Left renal pelvis (tissue), 4 donors: ENCODE data around the gene PRDM1. TPM values are rescaled to one million over a fixed set of nuclear protein-coding genes. Genes with fewer than 3 reads are reported as not detected.

Experiments used
- DNase-seq, 4 donors: peaks; one replicate each; pipeline ENCODE4 v3.0.0-alpha.2; 2013; ENCODE audit warnings: low read depth in 4 of 4, low spot score in 3 of 4
- polyA plus RNA-seq, 4 donors: library from polyadenylated mRNA; unstranded; fragments of 120-200 nt; gene quantifications; one replicate each; pipeline ENCODE4 v1.2.1, GENCODE V29; 2013; ENCODE audit not compliant: insufficient read length in 4 of 4

The PRDM1 gene
- polyA plus RNA-seq, 4 donors: 2.2 to 3.8 (median 3.1) TPM

- DNase-seq: no peak
Measured at GRCh38 chr6:106113256-106113959, 27.3 kb downstream of the PRDM1 start.

DNA sequence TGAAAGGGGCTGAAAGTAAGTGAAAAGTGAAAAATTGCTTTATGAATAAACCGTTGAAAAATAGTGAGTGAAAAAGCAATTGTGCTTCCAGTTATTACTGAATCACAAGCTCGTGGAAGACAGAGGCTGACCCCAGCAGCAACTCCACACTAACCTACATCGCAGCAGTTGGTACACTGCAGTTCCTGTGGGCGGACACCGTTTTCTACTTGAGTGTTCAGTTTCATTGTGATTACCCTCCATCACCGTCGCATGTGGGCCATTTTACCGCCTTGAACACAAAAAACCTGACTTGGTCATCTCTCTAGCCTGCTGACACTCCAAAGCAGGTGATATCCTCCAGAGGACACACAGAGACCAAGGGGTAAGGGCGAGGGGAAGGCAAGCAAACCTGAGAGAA, 28.4 kb downstream of the PRDM1 start:
- DNase-seq: no peak

DNA sequence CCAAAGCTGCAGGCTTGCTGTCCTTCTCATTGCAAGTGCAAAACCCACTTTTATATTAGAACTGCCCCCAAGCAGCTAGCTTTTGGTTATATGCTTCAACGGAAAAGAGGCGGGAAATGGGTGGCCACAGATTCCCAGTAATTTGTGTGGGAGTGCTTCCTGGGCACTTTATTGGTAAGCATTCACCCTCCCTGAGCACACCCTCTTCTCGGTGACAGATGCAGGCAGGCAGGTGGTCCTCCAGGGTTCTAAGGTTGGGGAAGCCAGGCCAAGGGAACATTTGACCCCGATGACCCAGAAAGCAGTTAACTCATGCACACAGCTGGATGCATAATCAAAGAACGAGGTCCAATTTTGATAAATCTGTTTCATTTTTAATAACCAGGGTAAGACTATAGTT, 29.1 kb downstream of the PRDM1 start:
- no peak for DNase-seq

DNA sequence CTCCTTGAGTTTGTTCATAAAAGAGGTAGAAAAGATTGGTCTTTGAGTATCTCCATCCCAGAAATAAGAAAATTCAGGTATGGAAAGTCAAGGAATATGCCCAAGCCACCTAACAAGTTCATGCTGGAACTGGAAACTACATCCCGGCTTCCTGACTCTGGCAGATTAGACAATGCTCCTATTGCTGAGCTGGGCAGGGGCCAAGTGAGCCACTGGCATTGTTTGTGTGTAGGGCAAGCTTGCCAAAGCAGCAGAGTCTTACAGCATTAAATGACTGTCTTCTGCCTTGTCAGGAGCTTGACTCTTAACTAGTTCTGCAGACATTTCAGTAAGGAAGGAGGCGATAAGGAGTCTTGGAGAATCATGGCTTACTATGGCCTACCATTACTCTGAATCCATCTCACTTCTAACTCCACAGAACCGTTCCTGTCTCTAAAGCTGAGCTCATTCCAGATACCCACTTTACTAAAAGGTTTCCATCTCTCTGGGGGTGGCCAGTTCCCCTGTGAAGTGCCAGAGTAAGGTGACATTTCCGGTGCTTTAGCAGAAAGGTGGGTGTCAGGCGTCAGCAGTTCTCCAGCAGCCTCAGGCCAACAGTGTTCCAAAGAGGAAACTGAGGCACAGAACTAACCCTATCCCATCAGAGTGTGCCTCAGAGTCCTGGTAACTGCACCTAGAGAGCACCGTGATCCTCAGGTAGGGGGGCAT, 30.1 kb downstream of the PRDM1 start:
- DNase-seq: no peak

DNA sequence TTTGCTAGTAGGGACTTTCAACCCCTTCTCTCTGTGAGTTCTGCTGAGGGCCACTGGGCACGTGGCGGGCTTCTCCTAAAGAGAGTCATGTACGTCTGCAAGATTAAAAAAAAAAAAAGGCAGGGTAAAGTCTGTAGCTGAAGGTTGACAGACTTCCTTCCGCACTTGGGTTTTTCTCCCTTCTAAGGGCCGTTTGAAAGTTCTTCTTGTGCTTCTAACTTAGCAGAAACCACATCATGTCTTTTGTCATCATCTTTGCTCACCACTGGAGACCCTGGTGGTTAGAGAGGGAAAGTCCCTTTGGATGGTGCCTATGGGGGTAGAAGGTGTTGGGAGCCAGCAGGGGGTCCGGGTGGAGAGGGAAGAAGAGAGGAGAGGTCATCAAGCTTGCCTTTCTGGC, 31.4 kb downstream of the PRDM1 start:
- no peak for DNase-seq

- no peak for DNase-seq
Measured at GRCh38 chr6:106118835-106119431, 32.8 kb downstream of the PRDM1 start.

GRCh38 chr6:106119546-106119945, 33.4 kb downstream of the PRDM1 start:
- no peak for DNase-seq

DNA sequence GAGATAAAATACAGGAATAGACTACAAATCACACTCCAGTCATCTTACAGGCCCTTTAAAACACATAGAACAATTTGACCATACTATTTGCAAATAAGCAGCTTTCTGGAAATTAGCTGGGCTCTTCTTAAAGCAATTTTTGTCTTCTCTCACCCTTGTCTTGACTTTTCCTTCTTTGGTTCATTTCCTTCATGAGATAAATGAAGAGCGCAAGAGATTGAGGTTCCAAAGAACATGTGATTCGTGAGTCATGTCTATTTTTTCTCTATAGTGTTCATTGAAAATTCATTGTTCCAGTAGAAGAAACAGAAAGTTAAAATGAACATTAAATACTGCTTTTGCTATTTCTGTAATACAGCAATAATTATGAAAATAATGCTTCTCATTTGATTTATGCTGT, 33.9 kb downstream of the PRDM1 start:
- DNase-seq: no peak

- no peak for DNase-seq
Measured at GRCh38 chr6:106120406-106120805, 34.3 kb downstream of the PRDM1 start.

DNA sequence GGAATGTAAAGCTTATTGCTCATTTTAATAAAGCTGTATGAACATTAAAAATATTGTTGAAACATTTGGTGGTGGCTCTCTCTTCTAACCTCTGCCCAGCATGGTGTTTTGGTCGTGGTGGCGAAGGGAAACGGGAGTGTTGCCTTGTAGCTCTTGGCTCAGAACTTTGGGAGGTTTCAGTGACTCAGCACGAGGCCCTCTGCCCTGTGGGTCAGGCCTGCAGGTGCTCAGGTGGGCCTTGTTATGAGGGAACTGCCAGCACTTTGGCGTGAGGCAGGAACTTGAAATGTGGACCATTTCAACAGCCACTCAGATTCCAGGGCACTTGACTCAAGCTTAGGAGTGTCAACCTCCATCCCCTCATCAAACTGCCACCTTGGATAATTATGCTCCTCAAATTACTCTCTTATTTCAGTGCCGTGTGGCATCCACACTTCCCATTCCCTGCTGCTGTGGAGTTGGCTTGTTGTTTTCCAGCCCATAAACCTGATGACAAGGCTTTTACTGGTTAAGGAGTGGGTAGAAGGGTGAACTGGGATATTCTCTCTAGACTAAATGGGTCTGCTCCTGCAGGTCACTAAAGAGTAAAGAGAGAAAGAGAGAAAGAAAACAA, 36.3 kb downstream of the PRDM1 start:
- peak in 1 of 4 donors; percentile 59 for DNase-seq

DNA sequence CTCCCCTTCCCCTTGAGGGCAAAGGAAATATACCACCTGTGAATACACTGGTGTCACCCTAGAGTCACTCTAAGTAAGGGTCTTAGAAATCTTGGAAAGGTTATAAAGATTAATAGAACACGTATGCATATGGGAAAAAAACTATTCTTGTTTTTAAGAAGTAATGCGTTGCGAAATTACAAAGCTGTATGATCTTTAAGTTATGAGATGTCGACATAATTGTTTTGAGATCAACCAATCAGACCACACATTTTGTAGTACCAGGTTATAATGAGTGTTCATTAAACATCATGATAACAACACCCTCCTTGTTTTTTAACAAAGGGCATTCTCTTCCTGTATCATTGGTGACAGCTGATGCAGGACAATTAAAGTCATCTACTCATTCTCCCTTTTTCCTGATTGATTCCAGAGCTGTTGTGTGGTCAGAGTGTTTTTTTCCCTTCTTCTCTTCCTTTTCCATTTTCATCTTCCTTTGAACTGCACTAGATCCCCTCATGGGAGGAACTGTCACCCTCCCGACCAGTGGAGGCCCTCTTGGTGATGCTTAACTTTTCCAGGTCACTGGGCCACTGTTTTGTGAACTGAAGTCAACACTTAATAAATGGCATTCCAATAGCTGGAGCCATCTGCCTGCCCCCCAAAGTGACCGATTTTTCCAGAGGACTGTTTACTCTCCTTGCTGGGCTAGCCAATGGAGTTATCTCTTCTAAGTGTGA, 37.0 kb downstream of the PRDM1 start:
- no peak for DNase-seq

GRCh38 chr6:106124015-106124414, 37.9 kb downstream of the PRDM1 start:
- DNase-seq: no peak

- DNase-seq: no peak
Measured at GRCh38 chr6:106124437-106125430, 38.6 kb downstream of the PRDM1 start.

- DNase-seq: no peak
Measured at GRCh38 chr6:106125925-106126435, 39.8 kb downstream of the PRDM1 start.

- no peak for DNase-seq
Measured at GRCh38 chr6:106126482-106126881, 40.3 kb downstream of the PRDM1 start.

DNA sequence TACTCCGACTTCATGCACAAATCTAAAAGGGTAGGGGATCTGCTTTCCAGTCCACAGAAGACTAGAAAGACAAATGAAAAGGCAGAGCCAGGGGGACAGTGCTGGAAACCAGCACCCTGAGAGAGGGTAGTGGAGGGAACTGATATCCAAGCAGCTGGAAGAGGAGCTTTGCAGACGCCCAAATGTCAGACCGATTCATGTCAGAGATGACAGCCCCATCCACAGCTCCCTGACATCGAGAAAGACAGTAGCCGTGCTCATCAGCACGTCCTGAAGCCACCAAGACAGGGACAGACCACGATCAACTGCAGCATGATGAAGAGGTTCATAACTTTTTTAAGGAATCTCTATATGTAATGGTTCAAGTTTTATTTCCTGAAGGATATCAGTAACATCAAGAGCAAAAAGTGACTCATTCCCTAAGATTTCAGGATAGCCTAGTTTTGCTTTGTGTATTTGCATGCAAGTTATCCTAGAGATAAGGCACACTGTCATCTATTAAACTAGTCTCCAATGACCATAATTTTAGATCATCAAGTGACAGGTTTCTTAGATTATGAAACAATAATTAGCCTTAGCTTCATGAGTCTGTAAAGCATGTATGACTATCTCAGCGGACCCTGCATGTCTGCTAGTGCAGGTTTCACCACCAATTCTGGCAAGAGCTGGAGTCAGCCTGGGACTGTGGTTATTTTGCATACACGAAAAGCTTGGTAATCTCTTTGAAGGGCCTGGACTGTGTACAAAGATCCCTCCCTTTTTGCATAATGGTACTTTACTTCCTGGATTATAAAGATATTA, 43.0 kb downstream of the PRDM1 start:
- DNase-seq: no peak

DNA sequence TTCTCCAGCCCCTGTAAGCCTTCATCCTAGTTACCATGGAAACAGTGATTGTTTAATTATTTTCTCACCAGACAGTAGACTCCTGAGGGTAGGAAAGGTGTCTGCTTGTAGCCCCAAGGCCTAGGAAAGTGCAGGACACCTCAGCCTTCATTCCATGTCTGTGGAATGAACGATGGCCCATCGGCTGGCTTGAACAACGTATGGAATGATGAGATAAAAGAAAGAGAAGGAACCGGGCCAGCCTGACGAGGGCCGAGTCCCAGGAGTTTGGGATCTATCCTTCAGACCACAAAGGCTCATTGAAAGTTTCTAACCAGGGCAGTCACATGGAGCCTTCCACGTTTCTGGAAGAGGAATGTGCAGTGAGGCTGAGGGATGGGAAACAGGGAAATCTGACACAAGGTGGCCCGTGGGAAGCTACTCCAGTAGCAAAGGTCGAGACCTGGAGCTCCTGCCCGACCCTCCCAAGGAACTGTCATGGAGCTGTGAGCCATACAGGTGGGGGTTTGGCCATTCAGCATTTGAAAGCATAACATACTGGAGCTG, 46.1 kb downstream of the PRDM1 start:
- no peak for DNase-seq

- no peak for DNase-seq
Measured at GRCh38 chr6:106133040-106133439, 46.9 kb downstream of the PRDM1 start.
